Nephron progenitor cell (in vitro differentiated cells): ENCODE results near the gene ZNRF1.
"Not testable (repeated sequence)": the region's sequence is repeated elsewhere in the genome, so short reads cannot be mapped to it uniquely, and the experiment has no call there.

Source experiments
- DNase-seq: peaks from one replicate; pipeline ENCODE4 v3.0.0; 2021
- H3K27ac Mint-ChIP-seq: 2 replicates; pipeline ENCODE4 v1.8.0; 2021; ENCODE audit warnings: mild to moderate bottlenecking, moderate library complexity, mixed read lengths
- H3K27me3 Mint-ChIP-seq: 2 replicates; pipeline ENCODE4 v1.8.0; 2021; ENCODE audit warnings: mild to moderate bottlenecking, low read depth, mixed read lengths; ENCODE audit not compliant: poor library complexity
- H3K36me3 Mint-ChIP-seq: 2 replicates; pipeline ENCODE4 v1.8.0; 2021; ENCODE audit warnings: low read depth, mixed read lengths
- H3K4me1 Mint-ChIP-seq: 2 replicates; pipeline ENCODE4 v1.8.0; 2021; ENCODE audit warnings: mixed read lengths
- H3K4me3 Mint-ChIP-seq: 2 replicates; pipeline ENCODE4 v1.8.0; 2021; ENCODE audit warnings: mild to moderate bottlenecking, moderate library complexity, mixed read lengths
- H3K9me3 Mint-ChIP-seq: 2 replicates; pipeline ENCODE4 v1.8.0; 2021; ENCODE audit warnings: mild to moderate bottlenecking, moderate library complexity, mixed read lengths
- CTCF ChIP-seq: fragments of 200-600 bp; sonication (generic); IDR thresholded peaks from 2 replicates; pipeline ENCODE4 v1.5.0; 2021; ENCODE audit warnings: antibody characterized with exemption

Gene ZNRF1

GRCh38 chr16:75086688-75087374, 88.0 kb downstream of the ZNRF1 start:
- Mint-ChIP-seq H3K9me3 (no peaks in the 10 kb centered on the region), H3K27me3 (no peaks in the 10 kb centered on the region), H3K4me1 (peaks cover 66% of the 10 kb centered on the region), H3K36me3 (peaks cover 32% of the 10 kb centered on the region), H3K27ac (peak overlapping the region; percentile 87), H3K4me3 (no peak overlapping the region)
- no peak for TF ChIP-seq CTCF
- DNase-seq, result no peak

- H3K4me3 Mint-ChIP-seq, result peak overlapping the region; percentile 36
- no peaks in the 10 kb centered on the region for H3K27me3 Mint-ChIP-seq
- no peak for TF ChIP-seq CTCF
- peaks cover 66% of the 10 kb centered on the region for H3K4me1 Mint-ChIP-seq
- H3K9me3 Mint-ChIP-seq, result no peaks in the 10 kb centered on the region
- H3K36me3 Mint-ChIP-seq, result peaks cover 32% of the 10 kb centered on the region
- no peak for DNase-seq
- peak overlapping the region; percentile 87 for H3K27ac Mint-ChIP-seq
Observed at GRCh38 chr16:75087375-75087979, 88.7 kb downstream of the ZNRF1 start.

- TF ChIP-seq CTCF, result no peak
- Mint-ChIP-seq H3K36me3 (peaks cover 32% of the 10 kb centered on the region), H3K9me3 (no peaks in the 10 kb centered on the region), H3K27ac (peak overlapping the region; percentile 87), H3K4me3 (no peak overlapping the region), H3K4me1 (peaks cover 66% of the 10 kb centered on the region), H3K27me3 (no peaks in the 10 kb centered on the region)
- DNase-seq, result no peak
Observed at GRCh38 chr16:75088216-75088615, 89.4 kb downstream of the ZNRF1 start.

DNA sequence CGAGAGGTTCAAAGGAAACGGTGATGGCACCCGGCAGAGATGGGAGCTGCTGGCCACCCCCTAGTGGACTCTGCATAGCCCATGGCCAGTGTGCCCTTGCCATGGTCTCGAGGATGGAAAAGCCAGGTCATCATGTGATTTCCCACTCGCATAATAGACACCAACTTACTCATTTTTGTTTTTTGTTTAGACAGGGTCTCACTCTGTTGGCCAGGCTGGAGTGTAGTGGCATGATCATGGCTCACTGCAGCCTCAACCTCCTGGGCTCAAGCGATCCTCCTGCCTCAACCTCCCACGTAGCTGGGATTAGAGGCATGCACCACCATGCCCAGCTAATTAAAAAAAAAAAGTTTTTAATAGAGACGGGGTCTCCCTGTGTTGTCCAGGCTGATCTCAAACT, 90.1 kb downstream of the ZNRF1 start:
- Mint-ChIP-seq H3K27me3 (no peaks in the 10 kb centered on the region), H3K4me3 (no peak overlapping the region), H3K36me3 (peaks cover 30% of the 10 kb centered on the region), H3K27ac (no peak overlapping the region), H3K9me3 (no peaks in the 10 kb centered on the region), H3K4me1 (peaks cover 60% of the 10 kb centered on the region)
- no peak for DNase-seq
- TF ChIP-seq CTCF, result no peak

DNA sequence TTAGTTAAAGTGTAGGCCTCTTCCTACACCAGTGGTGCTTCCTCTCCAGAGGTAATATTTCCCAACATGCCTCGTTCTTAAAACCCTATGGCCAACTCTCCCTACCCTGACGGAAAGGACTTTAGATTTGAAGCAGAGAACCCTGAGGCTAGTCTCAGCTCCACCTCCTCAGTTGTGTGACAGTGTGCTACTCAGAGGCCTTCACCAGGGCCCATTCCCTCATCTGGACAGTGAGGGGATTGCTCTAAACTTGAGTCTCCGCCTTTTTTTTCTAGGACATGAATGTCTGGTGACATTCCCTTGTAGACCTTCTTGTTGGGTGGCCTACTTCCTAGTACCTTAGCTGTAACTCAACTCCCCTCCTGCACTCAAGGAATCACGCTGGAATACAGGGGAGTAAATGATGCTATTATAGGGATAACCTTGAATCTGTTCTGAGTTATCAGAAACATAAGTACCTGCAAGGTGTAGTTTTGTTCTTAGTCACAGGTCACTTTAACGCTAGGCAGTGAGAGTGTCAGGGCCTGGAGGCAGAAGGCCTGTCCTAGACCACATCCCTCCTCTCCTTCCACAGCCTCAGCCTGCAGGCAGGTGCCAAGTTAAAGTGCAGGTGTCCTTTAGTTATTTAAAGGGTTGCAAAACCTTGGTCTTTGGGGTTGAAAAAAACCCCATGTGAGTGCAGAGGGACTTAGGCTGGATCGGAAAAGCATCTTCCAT, 90.8 kb downstream of the ZNRF1 start:
- no peak for TF ChIP-seq CTCF
- Mint-ChIP-seq H3K27me3 (no peaks in the 10 kb centered on the region), H3K4me1 (peaks cover 52% of the 10 kb centered on the region), H3K36me3 (peaks cover 23% of the 10 kb centered on the region), H3K27ac (peak overlapping the region; percentile 68), H3K9me3 (no peaks in the 10 kb centered on the region), H3K4me3 (peak overlapping the region; percentile 21)
- no peak for DNase-seq

DNA sequence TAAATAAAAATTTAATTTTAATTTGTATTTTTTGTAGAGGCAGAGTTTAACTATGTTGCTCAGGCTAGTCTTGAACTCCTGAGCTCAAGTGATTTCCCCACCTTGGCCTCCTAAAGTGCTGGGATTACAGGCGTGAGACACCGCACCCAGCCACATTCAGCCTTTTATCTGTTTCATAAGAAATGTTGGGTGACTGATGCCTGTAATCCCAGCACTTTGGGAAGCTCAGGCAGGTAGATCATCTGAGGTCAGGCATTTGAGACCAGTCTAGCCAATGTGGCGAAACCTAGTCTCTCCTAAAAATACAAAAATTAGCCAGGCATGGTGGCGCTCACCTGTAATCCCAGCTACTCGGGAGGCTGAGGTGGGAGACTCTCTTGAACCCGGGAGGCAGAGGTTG, 92.1 kb downstream of the ZNRF1 start:
- not testable (repeated sequence) for H3K4me3 Mint-ChIP-seq, H3K9me3 Mint-ChIP-seq, H3K27me3 Mint-ChIP-seq, H3K27ac Mint-ChIP-seq, DNase-seq
- peaks cover 41% of the 10 kb centered on the region for H3K4me1 Mint-ChIP-seq
- peaks cover 14% of the 10 kb centered on the region for H3K36me3 Mint-ChIP-seq

DNA sequence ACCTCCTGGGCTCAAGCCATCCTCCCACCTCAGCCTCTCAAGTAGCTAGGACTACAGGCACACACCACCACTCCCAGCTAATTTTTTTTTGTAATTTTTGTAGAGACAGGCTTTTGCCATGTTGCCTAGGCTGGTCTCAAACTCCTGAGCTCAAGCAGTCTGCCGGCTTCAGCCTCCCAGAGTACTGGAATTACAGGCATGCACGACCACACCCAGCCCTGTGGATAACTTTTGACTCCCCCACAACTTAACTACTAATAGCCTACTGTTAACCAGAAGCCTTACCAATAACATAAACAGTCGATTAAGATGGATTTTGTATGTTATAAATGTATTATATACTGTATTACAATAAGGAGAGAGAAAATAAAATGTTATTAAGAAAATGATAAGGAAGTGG, 92.8 kb downstream of the ZNRF1 start:
- not testable (repeated sequence) for H3K36me3 Mint-ChIP-seq, H3K27me3 Mint-ChIP-seq

More for the DNA sequence above, 92.8 kb downstream of the ZNRF1 start:
- H3K4me1 Mint-ChIP-seq, result peaks cover 37% of the 10 kb centered on the region
- not testable (repeated sequence) for H3K9me3 Mint-ChIP-seq, H3K4me3 Mint-ChIP-seq, DNase-seq, H3K27ac Mint-ChIP-seq
